Hepatocyte (in vitro differentiated cells): Measurements from ENCODE around the gene MAU2. TPM values are rescaled to one million over a fixed set of nuclear protein-coding genes. Genes with fewer than 3 reads are reported as not detected.

Source experiments
- DNase-seq: peaks from one replicate; pipeline ENCODE4 v3.0.0-alpha.2; 2016; ENCODE audit warnings: low spot score
- H2AFZ ChIP-seq: fragments of 200-600 bp; sonication (generic); 2 replicates; pipeline ENCODE4 v1.6.0; 2016; ENCODE audit warnings: antibody characterized with exemption, mild to moderate bottlenecking
- H3K27ac ChIP-seq: fragments of 200-600 bp; sonication (generic); 2 replicates; pipeline ENCODE4 v1.5.1; 2016; ENCODE audit warnings: mild to moderate bottlenecking
- H3K27me3 ChIP-seq: fragments of 200-600 bp; sonication (generic); 2 replicates; pipeline ENCODE4 v1.6.1; 2016
- H3K36me3 ChIP-seq: fragments of 200-600 bp; sonication (generic); replicated peaks from 2 replicates; pipeline ENCODE4 v1.5.1; 2016; ENCODE audit warnings: low read depth; ENCODE audit not compliant: insufficient read depth
- H3K4me1 ChIP-seq: fragments of 200-600 bp; sonication (generic); 2 replicates; pipeline ENCODE4 v1.5.1; 2016; ENCODE audit warnings: mild to moderate bottlenecking, moderate library complexity; ENCODE audit not compliant: insufficient read depth
- H3K4me2 ChIP-seq: fragments of 200-600 bp; sonication (generic); 2 replicates; pipeline ENCODE4 v1.6.0; 2016
- H3K4me3 ChIP-seq: fragments of 200-600 bp; sonication (generic); 2 replicates; pipeline ENCODE4 v1.5.1; 2016; ENCODE audit warnings: mild to moderate bottlenecking
- H3K79me2 ChIP-seq: fragments of 200-600 bp; sonication (generic); 2 replicates; pipeline ENCODE4 v1.6.0; 2017; ENCODE audit warnings: mild to moderate bottlenecking
- H3K9me2 ChIP-seq: fragments of 200-600 bp; sonication (generic); replicated peaks from 2 replicates; pipeline ENCODE4 v1.6.0; 2017; ENCODE audit warnings: mild to moderate bottlenecking; ENCODE audit not compliant: insufficient read depth
- H3K9me3 ChIP-seq: fragments of 200-600 bp; sonication (generic); 2 replicates; pipeline ENCODE4 v1.5.1; 2016; ENCODE audit warnings: low read depth, mild to moderate bottlenecking
- H4K20me1 ChIP-seq: fragments of 200-600 bp; sonication (generic); 2 replicates; pipeline ENCODE4 v1.6.0; 2016; ENCODE audit warnings: mild to moderate bottlenecking; ENCODE audit not compliant: insufficient read depth, poor library complexity, severe bottlenecking
- EZH2 ChIP-seq: fragments of 200-600 bp; sonication (generic); IDR thresholded peaks from 2 replicates; pipeline ENCODE4 v1.6.1; 2016; ENCODE audit warnings: antibody characterized with exemption, mild to moderate bottlenecking, borderline replicate concordance
- EZH2phosphoT487 ChIP-seq: fragments of 200-600 bp; sonication (generic); IDR thresholded peaks from one replicate; pipeline ENCODE4 v1.6.1; 2018; ENCODE audit warnings: antibody characterized with exemption, mild to moderate bottlenecking, low read depth, moderate library complexity; ENCODE audit not compliant: unreplicated experiment, severe bottlenecking
- WGBS: methylation state at CpG from one replicate; pipeline ENCODE4 v1.1.6; 2016; ENCODE audit warnings: low lambda C conversion rate; ENCODE audit errors: missing lambda C conversion rate; 5-methylcytosine and 5-hydroxymethylcytosine counted together
- polyA plus RNA-seq: library from polyadenylated mRNA; unstranded; fragments of >200 nt; fragmentation: Nextera tagmentation; extraction: Ambion mirVana; gene quantifications from 2 replicates; pipeline ENCODE4 v1.2.1, GENCODE V29; 2016
- total RNA-seq: library from RNA; depleted of rRNA; stranded (reverse); fragments of >200 nt; gene quantifications from 2 replicates; pipeline ENCODE4 v1.2.3, GENCODE V29; 2014
- TF ChIP-seq, protein P1 (sequence below): fragments of 200-600 bp; sonication (generic); IDR thresholded peaks from 2 replicates; pipeline ENCODE4 v1.5.1; 2016; ENCODE audit warnings: antibody characterized with exemption, mild to moderate bottlenecking; ENCODE audit not compliant: poor library complexity

Gene MAU2
- total and polyA plus RNA-seq, 2 experiments from 2014 or later = 25.3 to 31.8 TPM

DNA sequence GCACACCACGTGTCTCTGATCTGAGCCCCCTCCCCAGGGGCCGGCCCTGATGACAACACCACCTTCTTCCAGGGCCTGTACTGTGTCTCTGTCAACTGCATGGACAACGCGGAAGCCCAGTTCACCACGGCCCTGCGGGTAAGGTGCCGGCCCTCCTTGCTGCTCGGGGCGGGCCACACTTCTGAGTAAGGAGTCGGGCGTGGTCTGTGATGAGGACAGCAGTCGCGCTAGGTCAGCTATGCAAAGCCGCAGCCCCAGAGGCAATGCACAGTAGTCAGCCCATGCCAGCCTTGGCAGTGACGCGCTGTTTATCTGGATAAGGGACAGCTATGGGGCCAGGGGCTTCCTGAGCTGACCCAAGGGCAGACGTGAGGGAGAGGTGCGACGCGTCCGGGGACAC, 24.6 kb downstream of the MAU2 start:
- no peak for DNase-seq
- Histone ChIP-seq H3K4me1 (no peaks in the 10 kb centered on the region), H3K4me3 (no peak overlapping the region), H2AFZ (no peak overlapping the region), H3K4me2 (no peak overlapping the region), H3K27me3 (no peaks in the 10 kb centered on the region), H3K27ac (no peak overlapping the region), H3K9me2 (no peaks in the 10 kb centered on the region), H3K9me3 (no peaks in the 10 kb centered on the region), H4K20me1 (no peaks in the 10 kb centered on the region), H3K36me3 (no peaks in the 10 kb centered on the region), H3K79me2 (no peaks in the 10 kb centered on the region)
- TF ChIP-seq, protein P1, sequence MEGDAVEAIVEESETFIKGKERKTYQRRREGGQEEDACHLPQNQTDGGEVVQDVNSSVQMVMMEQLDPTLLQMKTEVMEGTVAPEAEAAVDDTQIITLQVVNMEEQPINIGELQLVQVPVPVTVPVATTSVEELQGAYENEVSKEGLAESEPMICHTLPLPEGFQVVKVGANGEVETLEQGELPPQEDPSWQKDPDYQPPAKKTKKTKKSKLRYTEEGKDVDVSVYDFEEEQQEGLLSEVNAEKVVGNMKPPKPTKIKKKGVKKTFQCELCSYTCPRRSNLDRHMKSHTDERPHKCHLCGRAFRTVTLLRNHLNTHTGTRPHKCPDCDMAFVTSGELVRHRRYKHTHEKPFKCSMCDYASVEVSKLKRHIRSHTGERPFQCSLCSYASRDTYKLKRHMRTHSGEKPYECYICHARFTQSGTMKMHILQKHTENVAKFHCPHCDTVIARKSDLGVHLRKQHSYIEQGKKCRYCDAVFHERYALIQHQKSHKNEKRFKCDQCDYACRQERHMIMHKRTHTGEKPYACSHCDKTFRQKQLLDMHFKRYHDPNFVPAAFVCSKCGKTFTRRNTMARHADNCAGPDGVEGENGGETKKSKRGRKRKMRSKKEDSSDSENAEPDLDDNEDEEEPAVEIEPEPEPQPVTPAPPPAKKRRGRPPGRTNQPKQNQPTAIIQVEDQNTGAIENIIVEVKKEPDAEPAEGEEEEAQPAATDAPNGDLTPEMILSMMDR = no peak
- no peak for TF ChIP-seq EZH2phosphoT487
- no peak for TF ChIP-seq EZH2
- 97% methylated on average over 21 of the region's 21 CpGs for WGBS

DNA sequence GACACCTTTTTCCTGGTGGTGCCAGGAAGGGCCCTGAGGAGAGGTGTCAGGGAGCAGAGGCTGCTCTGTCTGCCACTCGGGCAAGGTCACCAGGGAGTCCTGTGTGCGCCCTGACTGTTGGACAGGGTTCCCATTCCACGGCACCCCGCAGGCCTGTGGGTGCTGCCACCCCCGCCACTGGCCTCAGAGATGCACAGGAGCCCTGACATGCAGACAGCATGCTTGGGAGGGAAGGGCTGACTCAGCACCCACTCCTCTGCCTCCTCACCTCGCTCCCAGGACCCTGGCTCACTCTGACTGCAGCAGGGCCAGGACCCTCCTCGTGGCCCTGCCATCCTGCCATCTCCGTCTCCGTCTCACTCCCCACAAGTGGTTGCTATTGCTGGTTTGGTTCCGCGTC, 25.3 kb downstream of the MAU2 start:
- DNase-seq = no peak
- Histone ChIP-seq H3K79me2 (no peaks in the 10 kb centered on the region), H3K4me3 (no peak overlapping the region), H4K20me1 (no peaks in the 10 kb centered on the region), H3K9me3 (no peaks in the 10 kb centered on the region), H3K27ac (no peak overlapping the region), H3K36me3 (no peaks in the 10 kb centered on the region), H2AFZ (no peak overlapping the region), H3K4me1 (no peaks in the 10 kb centered on the region), H3K9me2 (no peaks in the 10 kb centered on the region), H3K4me2 (no peak overlapping the region), H3K27me3 (no peaks in the 10 kb centered on the region)
- WGBS = 98% methylated on average over 11 of the region's 11 CpGs
- no peak for TF ChIP-seq EZH2
- TF ChIP-seq, protein P1 = no peak
- TF ChIP-seq EZH2phosphoT487 = no peak

DNA sequence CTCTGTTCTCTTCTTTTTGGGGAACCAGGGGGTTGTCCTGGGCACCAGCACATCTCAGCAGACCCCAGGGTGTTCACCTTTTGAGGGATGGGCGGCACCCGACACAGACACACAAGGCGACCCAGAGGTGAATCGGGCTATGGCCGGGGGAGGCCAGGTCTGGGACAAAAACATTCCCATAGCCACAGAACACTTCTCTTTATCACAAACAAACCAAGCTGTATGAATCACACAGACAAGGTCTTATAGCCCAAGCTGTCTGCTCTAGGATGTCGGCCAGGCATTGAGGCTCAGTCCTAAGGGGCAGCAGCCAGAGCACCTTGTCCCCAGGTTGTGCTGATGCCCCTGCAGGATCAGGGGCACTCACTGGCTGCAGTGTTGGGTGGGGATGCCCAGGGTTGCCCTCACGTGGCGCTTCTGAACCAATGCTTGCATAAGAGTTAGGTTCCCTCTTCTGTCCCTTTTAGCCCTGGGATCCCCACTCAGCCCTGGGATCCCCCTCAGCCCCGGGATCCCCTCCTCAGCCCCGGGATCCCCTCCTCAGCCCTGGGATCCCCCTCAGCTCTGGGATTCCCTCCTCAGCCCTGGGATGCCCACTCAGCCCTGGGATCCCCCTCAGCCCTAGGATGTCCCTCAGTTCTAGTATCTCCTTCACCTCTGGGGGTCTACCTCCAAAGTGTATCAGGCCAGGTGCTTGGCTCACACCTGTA, 26.9 kb downstream of the MAU2 start:
- no peaks in the 10 kb centered on the region for H3K4me1 ChIP-seq
- H3K27ac ChIP-seq = no peak overlapping the region
- H3K9me2 ChIP-seq = no peaks in the 10 kb centered on the region
- no peaks in the 10 kb centered on the region for H3K9me3 ChIP-seq
- H3K79me2 ChIP-seq = no peaks in the 10 kb centered on the region
- H2AFZ ChIP-seq = no peak overlapping the region
- H4K20me1 ChIP-seq = no peaks in the 10 kb centered on the region
- H3K27me3 ChIP-seq = no peaks in the 10 kb centered on the region
- H3K4me2 ChIP-seq = no peak overlapping the region
- 98% methylated on average over 9 of the region's 10 CpGs for WGBS
- H3K36me3 ChIP-seq = no peaks in the 10 kb centered on the region
- no peak for DNase-seq
- TF ChIP-seq, protein P1 = no peak
- no peak for TF ChIP-seq EZH2phosphoT487
- no peak for TF ChIP-seq EZH2
- no peak overlapping the region for H3K4me3 ChIP-seq
